ENCODE data around the gene TOR1B. TPM values are rescaled to one million over a fixed set of nuclear protein-coding genes. Genes with fewer than 3 reads are reported as not detected.

TOR1B gene
- total RNA-seq, 6 experiments from 2014 or later: 31.6 to 43.1 (median 36.1) TPM

- peaks cover 7% of the 10 kb centered on the region for H3K27me3 Mint-ChIP-seq (ENCODE audit: insufficient read depth)
- H3K4me1 Mint-ChIP-seq (ENCODE audit: low read depth): no peaks in the 10 kb centered on the region
- no peak for DNase-seq
- no peak for TF ChIP-seq CTCF (IDR thresholded peaks at IDR 0.05)
- H3K36me3 Mint-ChIP-seq (ENCODE audit: low read depth): peaks cover 27% of the 10 kb centered on the region; the same call in 1 of the 2 replicates
- no peak overlapping the region for H3K27ac Mint-ChIP-seq
- no peaks in the 10 kb centered on the region for H3K9me3 Mint-ChIP-seq
- no peak overlapping the region for H3K4me3 Mint-ChIP-seq
Measured at GRCh38 chr9:129812385-129812784, 9.4 kb downstream of the TOR1B start.

- peaks cover 30% of the 10 kb centered on the region; the same call in 1 of the 2 replicates for H3K36me3 Mint-ChIP-seq (ENCODE audit: low read depth)
- peaks cover 7% of the 10 kb centered on the region for H3K27me3 Mint-ChIP-seq (ENCODE audit: insufficient read depth)
- no peak for TF ChIP-seq CTCF (IDR thresholded peaks at IDR 0.05)
- H3K9me3 Mint-ChIP-seq: no peaks in the 10 kb centered on the region
- DNase-seq: no peak
- H3K27ac Mint-ChIP-seq: no peak overlapping the region
- no peaks in the 10 kb centered on the region for H3K4me1 Mint-ChIP-seq (ENCODE audit: low read depth)
- no peak overlapping the region for H3K4me3 Mint-ChIP-seq
Measured at GRCh38 chr9:129813661-129814060, 10.7 kb downstream of the TOR1B start.

- no peak for DNase-seq
- Mint-ChIP-seq H3K36me3 (ENCODE audit: low read depth) (peaks cover 35% of the 10 kb centered on the region; the same call in 1 of the 2 replicates), H3K27me3 (ENCODE audit: insufficient read depth) (peaks cover 7% of the 10 kb centered on the region), H3K9me3 (no peaks in the 10 kb centered on the region), H3K27ac (no peak overlapping the region), H3K4me1 (ENCODE audit: low read depth) (no peaks in the 10 kb centered on the region), H3K4me3 (no peak overlapping the region)
- TF ChIP-seq CTCF (IDR thresholded peaks at IDR 0.05): no peak
Measured at GRCh38 chr9:129814432-129815223, 11.6 kb downstream of the TOR1B start.

GRCh38 chr9:129815278-129815677 is 12.3 kb downstream of the TOR1B start:
- Mint-ChIP-seq H3K36me3 (ENCODE audit: low read depth) (peaks cover 30% of the 10 kb centered on the region; the same call in 1 of the 2 replicates), H3K4me3 (no peak overlapping the region), H3K27ac (no peak overlapping the region), H3K4me1 (ENCODE audit: low read depth) (no peaks in the 10 kb centered on the region), H3K27me3 (ENCODE audit: insufficient read depth) (peaks cover 7% of the 10 kb centered on the region), H3K9me3 (no peaks in the 10 kb centered on the region)
- no peak for TF ChIP-seq CTCF (IDR thresholded peaks at IDR 0.05)
- no peak for DNase-seq

GRCh38 chr9:129816501-129817435 is 13.8 kb downstream of the TOR1B start:
- Mint-ChIP-seq H3K36me3 (ENCODE audit: low read depth) (peaks cover 30% of the 10 kb centered on the region; the same call in 1 of the 2 replicates), H3K4me3 (no peak overlapping the region), H3K27ac (no peak overlapping the region), H3K27me3 (ENCODE audit: insufficient read depth) (peaks cover 7% of the 10 kb centered on the region), H3K9me3 (no peaks in the 10 kb centered on the region), H3K4me1 (ENCODE audit: low read depth) (no peaks in the 10 kb centered on the region)
- TF ChIP-seq CTCF (IDR thresholded peaks at IDR 0.05): no peak
- no peak for DNase-seq

All from HFFc6 (cell line).